ENCODE data around the gene TRIM54.

Gene TRIM54

DNA sequence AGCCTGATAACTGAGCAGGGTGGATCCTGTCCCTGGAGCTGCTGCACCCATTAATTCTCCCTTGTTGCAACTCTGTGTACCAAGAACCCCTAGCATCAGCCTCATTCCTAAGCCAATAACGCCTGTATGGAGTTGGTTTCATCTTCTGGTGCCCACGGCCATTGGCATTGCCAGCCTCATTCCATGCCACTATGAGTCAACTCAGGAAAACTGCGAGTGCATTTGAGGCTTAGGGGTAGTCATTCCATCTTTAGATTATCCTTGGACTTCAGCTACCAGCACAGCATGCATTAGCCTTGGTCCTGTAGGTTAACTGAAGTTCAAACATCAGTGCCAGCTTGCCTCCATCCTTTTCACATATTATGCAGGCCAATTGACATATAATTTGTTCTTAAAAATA, 1.4 kb upstream of the TRIM54 start:
- Histone ChIP-seq H3K27ac (no peak overlapping the region), H3K4me1 (peaks cover 16% of the 10 kb centered on the region)
- TF ChIP-seq Cebpa-rat (IDR thresholded peaks at IDR 0.05) = no peak

DNA sequence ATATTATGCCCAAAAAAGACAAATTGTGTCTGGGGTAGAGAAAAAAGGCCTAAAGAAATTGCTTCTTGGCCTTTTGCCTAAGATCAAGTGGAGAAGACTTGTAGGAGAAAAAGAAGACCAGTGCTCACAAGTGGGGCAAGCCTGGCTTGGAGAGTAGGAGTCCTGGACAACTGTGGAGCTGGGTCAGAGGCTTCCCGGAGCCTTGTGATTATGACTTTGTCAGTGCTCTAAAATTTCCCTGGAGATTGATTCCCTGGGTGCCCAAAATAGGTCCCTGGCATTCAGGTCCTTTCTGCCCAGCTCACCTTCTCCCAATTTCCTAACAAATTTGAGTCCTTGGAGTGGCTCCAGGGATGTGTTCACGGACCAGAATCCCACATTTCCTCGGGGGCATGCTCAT, 787 bp upstream of the TRIM54 start:
- Histone ChIP-seq H3K27me3 (no peaks in the 10 kb centered on the region), H3K4me3 (no peak overlapping the region), H3K4me1 (peaks cover 16% of the 10 kb centered on the region), H4K20me1 (no peaks in the 10 kb centered on the region), H3K36me3 (no peaks in the 10 kb centered on the region), H3K27ac (no peak overlapping the region), H3K9me3 (no peaks in the 10 kb centered on the region), H3K9ac (peak overlapping the region; percentile 63; the same call in 1 of the 2 replicates), H3K4me2 (no peak overlapping the region)
- no peak for TF ChIP-seq Cebpa-rat (IDR thresholded peaks at IDR 0.05)

More for the DNA sequence above, 1.4 kb upstream of the TRIM54 start:
- Histone ChIP-seq H3K9me3 (no peaks in the 10 kb centered on the region), H3K27me3 (no peaks in the 10 kb centered on the region), H3K4me3 (no peak overlapping the region), H4K20me1 (no peaks in the 10 kb centered on the region), H3K36me3 (no peaks in the 10 kb centered on the region), H3K4me2 (no peak overlapping the region), H3K9ac (no peak overlapping the region)

- TF ChIP-seq Cebpa-rat (IDR thresholded peaks at IDR 0.05) = no peak
- no peaks in the 10 kb centered on the region for H3K27me3 ChIP-seq
- no peaks in the 10 kb centered on the region for H3K9me3 ChIP-seq
- H3K9ac ChIP-seq = no peak overlapping the region
- no peaks in the 10 kb centered on the region for H3K36me3 ChIP-seq
- H3K4me2 ChIP-seq = no peak overlapping the region
- peaks cover 16% of the 10 kb centered on the region for H3K4me1 ChIP-seq
- no peak overlapping the region for H3K27ac ChIP-seq
- no peaks in the 10 kb centered on the region for H4K20me1 ChIP-seq
- no peak overlapping the region for H3K4me3 ChIP-seq
Observed at GRCh38 chr2:27282892-27283291, 663 bp downstream of the TRIM54 start.

DNA sequence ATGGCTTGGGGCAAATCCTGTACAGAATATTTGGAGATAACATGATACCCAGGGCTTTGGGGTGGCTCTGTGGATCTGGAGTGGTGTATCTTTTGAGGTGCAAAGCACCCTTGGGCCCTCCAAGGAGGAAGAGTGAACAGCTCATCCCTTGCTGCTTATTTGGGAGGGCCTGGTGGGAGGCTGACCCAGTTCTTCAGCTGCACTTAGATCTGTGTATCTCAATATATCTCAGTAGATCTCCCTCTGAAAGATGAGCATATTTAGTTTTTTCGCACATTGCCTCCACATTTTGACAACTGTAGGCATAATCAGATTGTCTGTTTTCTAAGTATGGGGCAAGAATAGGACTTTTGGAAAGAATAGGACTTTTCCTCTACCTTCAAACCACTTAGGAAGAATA, 2.8 kb downstream of the TRIM54 start:
- no peaks in the 10 kb centered on the region for H4K20me1 ChIP-seq
- no peak for TF ChIP-seq Cebpa-rat (IDR thresholded peaks at IDR 0.05)

DNA sequence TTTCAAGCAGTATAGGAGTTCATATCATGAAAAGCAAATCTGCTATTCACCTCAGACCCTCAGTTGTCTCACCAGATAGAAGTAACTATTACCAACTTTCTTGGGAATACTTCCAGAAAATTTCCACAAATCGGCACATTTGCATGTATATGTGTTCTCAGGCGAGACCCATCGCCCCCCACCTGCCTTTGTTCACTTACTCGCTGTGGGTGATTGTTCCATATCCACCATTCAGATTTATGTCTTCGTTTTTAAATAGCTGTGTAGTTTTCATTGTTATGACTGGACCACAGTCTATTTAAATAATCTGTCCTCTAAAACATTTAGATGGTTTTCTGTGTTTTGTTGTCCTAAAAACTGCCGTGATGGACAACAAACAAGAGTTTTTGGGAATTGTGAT, 3.3 kb downstream of the TRIM54 start:
- Histone ChIP-seq H3K4me3 (no peak overlapping the region), H3K27me3 (no peaks in the 10 kb centered on the region)
- no peak for TF ChIP-seq Cebpa-rat (IDR thresholded peaks at IDR 0.05)

More for the DNA sequence above, 2.8 kb downstream of the TRIM54 start:
- no peak overlapping the region for H3K9ac ChIP-seq
- no peak overlapping the region for H3K4me3 ChIP-seq
- H3K4me1 ChIP-seq = peaks cover 24% of the 10 kb centered on the region
- no peaks in the 10 kb centered on the region for H3K27me3 ChIP-seq
- H3K36me3 ChIP-seq = no peaks in the 10 kb centered on the region
- no peak overlapping the region for H3K27ac ChIP-seq
- no peaks in the 10 kb centered on the region for H3K9me3 ChIP-seq
- H3K4me2 ChIP-seq = no peak overlapping the region

DNA sequence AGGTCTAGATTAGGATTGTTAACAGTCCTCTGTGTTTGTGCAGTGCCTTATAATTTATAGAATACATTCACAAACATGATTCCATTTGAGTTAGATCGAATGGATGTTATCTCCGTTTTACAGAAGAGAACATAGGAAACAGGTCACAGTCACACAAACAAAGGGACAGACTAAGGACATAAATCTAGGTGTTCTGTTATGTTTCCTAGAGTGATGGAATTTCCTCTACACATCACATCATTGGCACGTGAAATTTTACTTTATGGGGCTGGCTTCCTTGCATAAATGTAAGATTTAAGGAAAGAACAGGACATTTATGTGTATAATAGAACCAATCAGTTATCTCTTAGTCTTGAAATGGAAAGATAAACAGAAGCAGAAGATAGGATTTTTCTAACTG, 6.4 kb downstream of the TRIM54 start:
- Histone ChIP-seq H3K9me3 (no peaks in the 10 kb centered on the region), H3K27me3 (no peaks in the 10 kb centered on the region), H3K9ac (no peak overlapping the region), H4K20me1 (no peaks in the 10 kb centered on the region), H3K27ac (no peak overlapping the region), H3K4me2 (peak overlapping the region; percentile 78; the same call in 1 of the 2 replicates), H3K36me3 (no peaks in the 10 kb centered on the region), H3K4me3 (no peak overlapping the region), H3K4me1 (peaks cover 47% of the 10 kb centered on the region)
- TF ChIP-seq Cebpa-rat (IDR thresholded peaks at IDR 0.05) = no peak

More for the DNA sequence above, 3.3 kb downstream of the TRIM54 start:
- Histone ChIP-seq H3K27ac (no peak overlapping the region), H4K20me1 (no peaks in the 10 kb centered on the region), H3K9ac (no peak overlapping the region), H3K4me1 (peaks cover 29% of the 10 kb centered on the region), H3K4me2 (no peak overlapping the region), H3K36me3 (no peaks in the 10 kb centered on the region), H3K9me3 (no peaks in the 10 kb centered on the region)

- no peaks in the 10 kb centered on the region for H3K36me3 ChIP-seq
- peak overlapping the region; percentile 87 for H3K27ac ChIP-seq
- peaks cover 52% of the 10 kb centered on the region for H3K4me1 ChIP-seq
- peak overlapping the region; percentile 78 for H3K4me2 ChIP-seq
- no peak for TF ChIP-seq Cebpa-rat (IDR thresholded peaks at IDR 0.05)
- peak overlapping the region; percentile 30; the same call in 1 of the 2 replicates for H3K4me3 ChIP-seq
- H4K20me1 ChIP-seq = no peaks in the 10 kb centered on the region
- no peaks in the 10 kb centered on the region for H3K27me3 ChIP-seq
- H3K9ac ChIP-seq = peak overlapping the region; percentile 63
- H3K9me3 ChIP-seq = no peaks in the 10 kb centered on the region
Observed at GRCh38 chr2:27290549-27290948, 8.3 kb downstream of the TRIM54 start.

- Histone ChIP-seq H3K27me3 (no peaks in the 10 kb centered on the region), H3K9me3 (no peaks in the 10 kb centered on the region), H3K4me1 (peaks cover 52% of the 10 kb centered on the region), H3K4me3 (no peak overlapping the region), H3K4me2 (peak overlapping the region; percentile 78), H3K27ac (peak overlapping the region; percentile 87), H4K20me1 (no peaks in the 10 kb centered on the region), H3K36me3 (no peaks in the 10 kb centered on the region), H3K9ac (no peak overlapping the region)
- TF ChIP-seq Cebpa-rat (IDR thresholded peaks at IDR 0.05) = no peak
Observed at GRCh38 chr2:27291865-27292264, 9.6 kb downstream of the TRIM54 start.

DNA sequence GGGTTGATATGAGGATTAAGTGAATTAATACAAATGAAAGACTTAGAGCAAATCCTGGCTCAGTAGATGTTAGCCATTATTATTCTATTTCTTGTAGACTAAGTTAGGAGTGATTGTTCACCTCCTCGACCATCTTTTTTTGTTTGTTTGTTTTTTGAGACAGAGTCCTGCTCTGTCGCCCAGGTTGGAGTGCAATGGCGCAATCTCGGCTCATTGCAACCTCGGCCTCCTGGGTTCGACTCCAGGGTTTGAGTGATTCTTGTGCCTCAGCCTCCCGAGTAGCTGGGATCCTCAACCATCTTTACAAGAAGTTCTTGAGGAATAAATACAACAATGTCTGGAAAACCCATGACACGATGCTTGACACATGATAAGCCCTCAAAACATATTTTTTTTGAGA, 12.7 kb downstream of the TRIM54 start:
- Histone ChIP-seq H3K4me3 (no peak overlapping the region), H3K27me3 (no peaks in the 10 kb centered on the region), H3K36me3 (no peaks in the 10 kb centered on the region), H4K20me1 (no peaks in the 10 kb centered on the region), H3K4me1 (peaks cover 39% of the 10 kb centered on the region), H3K9me3 (no peaks in the 10 kb centered on the region), H3K27ac (no peak overlapping the region), H3K4me2 (no peak overlapping the region), H3K9ac (no peak overlapping the region)
- no peak for TF ChIP-seq Cebpa-rat (IDR thresholded peaks at IDR 0.05)

DNA sequence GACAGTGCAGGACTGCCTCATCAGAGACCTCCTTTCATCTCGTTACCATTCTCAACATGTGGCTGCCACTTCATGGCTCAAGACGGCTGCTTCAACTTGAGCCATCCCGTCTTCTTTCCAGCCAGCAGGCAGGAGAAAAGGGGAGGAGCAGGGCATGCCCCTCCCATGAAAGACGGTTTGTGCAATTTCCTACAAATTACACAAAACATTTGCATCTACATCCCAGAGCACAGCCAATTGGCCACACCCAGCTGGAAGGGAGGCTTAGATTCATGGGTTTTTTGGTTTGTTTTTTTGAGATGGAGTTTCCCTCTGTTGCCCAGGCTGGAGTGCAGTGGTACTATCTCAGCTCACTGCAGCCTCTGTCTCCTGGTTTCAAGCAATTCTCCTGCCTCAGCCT, 14.3 kb downstream of the TRIM54 start:
- H3K4me2 ChIP-seq = no peak overlapping the region
- H3K27ac ChIP-seq = no peak overlapping the region
- H3K4me3 ChIP-seq = no peak overlapping the region
- no peaks in the 10 kb centered on the region for H4K20me1 ChIP-seq
- peaks cover 24% of the 10 kb centered on the region for H3K4me1 ChIP-seq
- H3K9me3 ChIP-seq = no peaks in the 10 kb centered on the region
- H3K9ac ChIP-seq = no peak overlapping the region
- H3K27me3 ChIP-seq = no peaks in the 10 kb centered on the region
- no peaks in the 10 kb centered on the region for H3K36me3 ChIP-seq
- no peak for TF ChIP-seq Cebpa-rat (IDR thresholded peaks at IDR 0.05)

GRCh38 chr2:27297195-27297594, 15.0 kb downstream of the TRIM54 start:
- Histone ChIP-seq H3K9ac (no peak overlapping the region), H3K27me3 (no peaks in the 10 kb centered on the region), H3K4me3 (no peak overlapping the region), H3K9me3 (no peaks in the 10 kb centered on the region), H4K20me1 (no peaks in the 10 kb centered on the region), H3K27ac (no peak overlapping the region), H3K36me3 (no peaks in the 10 kb centered on the region), H3K4me1 (peaks cover 16% of the 10 kb centered on the region), H3K4me2 (no peak overlapping the region)
- TF ChIP-seq Cebpa-rat (IDR thresholded peaks at IDR 0.05) = no peak
